ENCODE results near the gene HBM. TPM values are rescaled to one million over a fixed set of nuclear protein-coding genes. Genes with fewer than 3 reads are reported as not detected.
A peak's percentile ranks its signal among the peaks of the same experiment; 100 is the strongest.

Gene HBM
- total and polyA plus RNA-seq, 10 of the 15 experiments (the other 5 are each of a cell fraction or from before 2014, with no cell fraction given) = 0.23 TPM; not detected in 9

GRCh38 chr16:180681-181564 lies 15.1 kb downstream of the HBM start (continued):
- TF ChIP-seq TARDBP (IDR thresholded peaks at IDR 0.05; ENCODE audit: borderline replicate concordance) = no peak; the same call in 1 of the 2 replicates
- TF ChIP-seq ETV6 (conservative IDR thresholded peaks at IDR 0.05 in 1 of 2, IDR thresholded peaks at IDR 0.05 in 1 of 2; ENCODE audit: borderline replicate concordance in 1 of 2, low read depth in 1 of 2) = no peak
- peak; percentile 44 for TF ChIP-seq KLF5 (IDR thresholded peaks at IDR 0.05; ENCODE audit: partially characterized antibody)
- peak; percentile 79; the same call in 1 of the 2 replicates for TF ChIP-seq LARP7 (IDR thresholded peaks at IDR 0.05)
- peak; percentile 11; the same call in 1 of the 2 replicates for TF ChIP-seq CREB1 (IDR thresholded peaks at IDR 0.05; ENCODE audit: low read depth)
- TF ChIP-seq TCF12 (IDR thresholded peaks at IDR 0.05; ENCODE audit: low read depth, low read length) = 0 out of 2 replicates have a peak, but pooled peaks have one; percentile 42
- TF ChIP-seq BCL3 (IDR thresholded peaks at IDR 0.05; ENCODE audit: borderline replicate concordance, insufficient read depth, low read depth, low read length, poor library complexity, severe bottlenecking) = peak; percentile 48
- no peak for TF ChIP-seq WRNIP1 (IDR thresholded peaks at IDR 0.05; ENCODE audit: borderline replicate concordance, low read depth, low read length)
- no peak for TF ChIP-seq SREBF2 (IDR thresholded peaks at IDR 0.05; ENCODE audit: low read length)
- peak; percentile 91 for TF ChIP-seq RB1 (IDR thresholded peaks at IDR 0.05; ENCODE audit: borderline replicate concordance)
- no peak for TF ChIP-seq KAT2A (conservative IDR thresholded peaks at IDR 0.05; ENCODE audit: control insufficient read depth, low read depth, low read length)
- TF ChIP-seq CHD2 (IDR thresholded peaks at IDR 0.05; ENCODE audit: borderline replicate concordance, low read depth, low read length) = peak; percentile 93
- no peak for TF ChIP-seq E2F8 (IDR thresholded peaks at IDR 0.05; ENCODE audit: low read depth, partially characterized antibody)
- TF ChIP-seq ZSCAN29 (IDR thresholded peaks at IDR 0.05) = no peak
- no peak for TF ChIP-seq PML (IDR thresholded peaks at IDR 0.05; ENCODE audit: low read length)
- no peak for TF ChIP-seq CEBPB (IDR thresholded peaks at IDR 0.05; ENCODE audit: borderline replicate concordance in 1 of 2, low read depth in 2 of 2, low read length in 2 of 2)
- TF ChIP-seq IRF5 (IDR thresholded peaks at IDR 0.05; ENCODE audit: borderline replicate concordance) = no peak
- peak; percentile 63; the same call in 1 of the 2 replicates for TF ChIP-seq YY1 (IDR thresholded peaks at IDR 0.05; ENCODE audit: low read depth, low read length)
- TF ChIP-seq MAX (IDR thresholded peaks at IDR 0.05; ENCODE audit: low read depth, low read length) = peak; percentile 94
- TF ChIP-seq HDAC6 (IDR thresholded peaks at IDR 0.05; ENCODE audit: unreplicated experiment) = no peak
- TF ChIP-seq CBX5 (IDR thresholded peaks at IDR 0.05; ENCODE audit: low read depth) = no peak
- TF ChIP-seq GATAD2B (conservative IDR thresholded peaks at IDR 0.05; ENCODE audit: low read depth) = peak; percentile 70; the same call in 1 of the 2 replicates
- TF ChIP-seq POLR2A (IDR thresholded peaks at IDR 0.05; ENCODE audit: low read depth, low read length) = peak; percentile 75
- peak; percentile 63 for TF ChIP-seq BACH1 (IDR thresholded peaks at IDR 0.05; ENCODE audit: borderline replicate concordance)

Measured in GM12878 (cell line).